ENCODE data around the gene GPM6B.

GPM6B gene

DNA sequence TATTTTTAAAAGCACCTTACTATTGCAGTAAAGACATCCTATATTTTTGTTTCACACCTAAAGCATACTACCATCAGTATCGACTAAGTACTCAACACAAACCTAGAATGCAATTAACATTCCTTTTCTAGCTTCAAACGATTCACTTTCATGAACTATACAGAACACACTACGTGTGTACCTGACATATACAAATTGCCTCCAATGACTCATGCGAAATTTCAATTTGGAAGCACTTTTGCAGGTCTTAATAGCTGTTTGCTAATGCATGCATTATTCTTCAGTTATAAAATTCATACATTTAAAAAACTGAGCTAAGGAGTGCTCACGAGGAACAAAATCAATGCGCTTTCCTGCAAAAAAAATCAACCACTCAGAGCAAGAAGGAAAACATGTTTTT, 19.7 kb upstream of the GPM6B start:
- CTCF ChIA-PET: interaction anchor here (0.8 to 1.8 kb wide), 3 partner anchors 9 to 62 kb away, joined by 3 to 5 read pairs (median 4); no protein-coding TSS in a partner anchor
- DNase-seq (ENCODE audit: extremely low spot score): no peak
- TF ChIP-seq CTCF (IDR thresholded peaks at IDR 0.05; ENCODE audit: control extremely low read depth, extremely low read depth, low read depth, missing control alignments): no peak
- POLR2A ChIA-PET: no interaction called here

DNA sequence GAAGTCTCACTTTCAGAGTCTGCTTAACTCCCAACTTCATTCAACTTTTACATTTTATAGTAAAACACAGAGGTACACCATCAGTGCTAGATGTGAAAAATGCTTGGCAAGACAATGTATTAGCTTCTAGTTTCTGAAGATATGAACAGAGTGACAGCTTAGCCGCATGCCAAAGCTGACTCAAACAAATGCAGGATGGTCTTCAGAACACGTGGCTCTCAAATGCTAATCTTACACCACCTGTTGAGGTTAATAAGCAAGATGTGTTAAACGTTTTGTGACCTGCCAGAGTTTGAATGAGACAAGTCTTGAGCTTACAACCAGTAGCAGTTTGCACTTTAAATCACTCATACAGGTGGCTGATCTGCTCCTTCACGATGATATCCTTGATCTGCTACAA, 18.9 kb upstream of the GPM6B start:
- ChIA-PET POLR2A (no interaction called here), CTCF (interaction anchor here (1.6 kb wide), 1 partner anchor 10 kb away, joined by 5 read pairs; no protein-coding TSS in a partner anchor)
- TF ChIP-seq CTCF (IDR thresholded peaks at IDR 0.05; ENCODE audit: control extremely low read depth, extremely low read depth, low read depth, missing control alignments): no peak
- DNase-seq (ENCODE audit: extremely low spot score): no peak

GRCh38 chrX:13834355-13834754, 17.5 kb upstream of the GPM6B start:
- DNase-seq (ENCODE audit: extremely low spot score): no peak
- ChIA-PET CTCF (interaction anchor here (1.1 kb wide), 1 partner anchor 10 kb away, joined by 3 read pairs; no protein-coding TSS in a partner anchor), POLR2A (no interaction called here)
- TF ChIP-seq CTCF (IDR thresholded peaks at IDR 0.05; ENCODE audit: control extremely low read depth, extremely low read depth, low read depth, missing control alignments): no peak

- ChIA-PET CTCF (no interaction called here), POLR2A (no interaction called here)
- DNase-seq (ENCODE audit: extremely low spot score): no peak
- no peak for TF ChIP-seq CTCF (IDR thresholded peaks at IDR 0.05; ENCODE audit: control extremely low read depth, extremely low read depth, low read depth, missing control alignments)
Measured at GRCh38 chrX:13829983-13830382, 13.1 kb upstream of the GPM6B start.

DNA sequence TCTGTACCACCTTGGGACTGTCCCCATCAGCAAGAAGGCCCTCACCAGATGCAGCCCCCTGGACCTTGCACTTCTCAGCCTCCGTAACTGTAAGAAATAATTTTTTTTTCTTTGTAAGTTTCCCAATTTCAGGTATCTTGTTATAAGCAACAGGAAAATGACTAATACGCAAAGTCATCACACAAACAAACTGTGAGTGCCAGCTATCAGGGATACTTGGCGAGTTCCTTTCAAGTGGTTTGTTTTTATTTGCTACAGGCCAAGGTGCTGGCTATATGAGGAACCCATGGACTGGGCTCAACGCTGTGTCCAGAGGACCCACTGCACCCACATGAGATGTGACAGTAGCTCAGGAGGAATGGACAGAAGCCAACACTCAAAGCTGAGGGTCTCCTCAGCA, 11.5 kb upstream of the GPM6B start:
- POLR2A ChIA-PET: no interaction called here
- CTCF ChIA-PET: interaction anchor here (1.2 kb wide), 1 partner anchor 22 kb away, joined by 3 read pairs; no protein-coding TSS in a partner anchor
- no peak for DNase-seq (ENCODE audit: extremely low spot score)
- no peak for TF ChIP-seq CTCF (IDR thresholded peaks at IDR 0.05; ENCODE audit: control extremely low read depth, extremely low read depth, low read depth, missing control alignments)

GRCh38 chrX:13827298-13828090, 10.6 kb upstream of the GPM6B start:
- ChIA-PET POLR2A (no interaction called here), CTCF (no interaction called here)
- DNase-seq (ENCODE audit: extremely low spot score): no peak
- no peak for TF ChIP-seq CTCF (IDR thresholded peaks at IDR 0.05; ENCODE audit: control extremely low read depth, extremely low read depth, low read depth, missing control alignments)
